Gastroesophageal sphincter (tissue), 4 donors: ENCODE data around the gene GBE1. TPM values are rescaled to one million over a fixed set of nuclear protein-coding genes. Genes with fewer than 3 reads are reported as not detected.

ENCODE experiments used
- ATAC-seq: fragments of 150-250 bp; one replicate; pipeline ENCODE4 v1.9.1; 2016; ENCODE audit warnings: mild to moderate bottlenecking, moderate library complexity
- H3K27ac ChIP-seq, 4 donors: fragments of 200-600 bp; sonication (generic) in 3 of 4; 1 replicate in 3 of 4; 2 replicates in 1 of 4; pipeline ENCODE4 v1.5.1; 2016 to 2019
- H3K27me3 ChIP-seq: fragments of 200-600 bp; sonication (generic); one replicate; pipeline ENCODE4 v1.5.1; 2019
- H3K36me3 ChIP-seq, 2 donors: fragments of 200-600 bp; sonication (generic); one replicate each; pipeline ENCODE4 v1.5.1; 2019; ENCODE audit warnings: control low read depth in 1 of 2
- H3K4me1 ChIP-seq, 3 donors: fragments of 200-600 bp; sonication (generic); 1 replicate in 2 of 3; 2 replicates in 1 of 3; pipeline ENCODE4 v1.5.1; 2016 to 2019; ENCODE audit warnings: control low read depth in 2 of 3
- H3K4me3 ChIP-seq, 2 donors: fragments of 200-600 bp; sonication (generic); one replicate each; pipeline ENCODE4 v1.5.1; 2019; ENCODE audit warnings: mild to moderate bottlenecking in 1 of 2, moderate library complexity in 1 of 2
- H3K9me3 ChIP-seq, 3 donors: fragments of 200-600 bp; sonication (generic); one replicate each; pipeline ENCODE4 v1.5.1; 2017 to 2019; ENCODE audit warnings: control low read depth in 2 of 3
- EP300 ChIP-seq: sonication (generic); formaldehyde crosslinking; IDR thresholded peaks from one replicate; pipeline ENCODE4 v1.6.1; 2017; ENCODE audit warnings: antibody characterized with exemption, mild to moderate bottlenecking
- POLR2A ChIP-seq, 2 donors: fragments of 450-650 bp; IDR thresholded peaks; one replicate each; pipeline ENCODE4 v1.6.1; 2017; ENCODE audit warnings: antibody characterized with exemption in 2 of 2, mild to moderate bottlenecking in 2 of 2, moderate library complexity in 1 of 2
- POLR2AphosphoS5 ChIP-seq: sonication (generic); formaldehyde crosslinking; IDR thresholded peaks from one replicate; pipeline ENCODE4 v1.6.1; 2017; ENCODE audit warnings: antibody characterized with exemption
- WGBS, 2 donors: methylation state at CpG; one replicate each; pipeline ENCODE4 v1.1.5; 2018; ENCODE audit warnings: low coverage in 1 of 2; 5-methylcytosine and 5-hydroxymethylcytosine counted together
- total RNA-seq, 4 donors: library from RNA; depleted of rRNA; stranded (reverse); fragments of >200 nt; gene quantifications; one replicate each; pipeline ENCODE4 v1.1.0, GENCODE V29; 2016
- TF ChIP-seq, protein P1 (sequence below), 4 experiments: fragments of 200-600 bp in 2 of 4; fragments of 450-650 bp in 2 of 4; sonication (generic) in 1 of 4; IDR thresholded peaks; one replicate each; pipeline ENCODE4 v1.5.1; 2017 to 2019; ENCODE audit warnings: antibody characterized with exemption in 4 of 4, mild to moderate bottlenecking in 2 of 4, moderate library complexity in 2 of 4

Gene GBE1
- total RNA-seq, 4 donors from 2014 or later: 23.3 to 59.4 (median 27.2) TPM

DNA sequence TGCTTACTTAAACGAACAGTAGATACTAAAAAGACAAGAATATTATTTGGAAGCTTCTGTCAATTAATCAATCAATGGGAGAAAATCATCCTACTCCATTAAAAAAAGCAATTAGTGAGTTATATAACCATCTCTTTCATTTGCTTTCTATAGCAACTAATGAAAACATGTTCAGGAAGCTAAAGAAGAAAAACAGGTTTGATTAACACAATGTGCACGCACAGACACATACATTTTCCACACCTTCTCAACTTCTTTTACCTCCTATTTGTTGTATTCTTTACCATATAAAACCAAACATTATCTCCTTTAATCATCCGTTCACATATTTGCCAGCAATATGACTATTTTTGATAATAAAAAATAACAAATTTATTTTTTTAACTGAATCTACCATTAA lies 111.3 kb downstream of the GBE1 start:
- Histone ChIP-seq H3K9me3 (no peaks in the 10 kb centered on the region), H3K36me3 (no peaks in the 10 kb centered on the region), H3K4me3 (no peak overlapping the region), H3K27me3 (no peaks in the 10 kb centered on the region), H3K4me1 (peaks cover 0 to 11% (median 0%) of the 10 kb centered on the region in 3 donors), H3K27ac (no peak overlapping the region)
- TF ChIP-seq POLR2A (IDR thresholded peaks at IDR 0.05) (no peak), POLR2AphosphoS5 (no peak), EP300 (no peak)
- TF ChIP-seq, protein P1, sequence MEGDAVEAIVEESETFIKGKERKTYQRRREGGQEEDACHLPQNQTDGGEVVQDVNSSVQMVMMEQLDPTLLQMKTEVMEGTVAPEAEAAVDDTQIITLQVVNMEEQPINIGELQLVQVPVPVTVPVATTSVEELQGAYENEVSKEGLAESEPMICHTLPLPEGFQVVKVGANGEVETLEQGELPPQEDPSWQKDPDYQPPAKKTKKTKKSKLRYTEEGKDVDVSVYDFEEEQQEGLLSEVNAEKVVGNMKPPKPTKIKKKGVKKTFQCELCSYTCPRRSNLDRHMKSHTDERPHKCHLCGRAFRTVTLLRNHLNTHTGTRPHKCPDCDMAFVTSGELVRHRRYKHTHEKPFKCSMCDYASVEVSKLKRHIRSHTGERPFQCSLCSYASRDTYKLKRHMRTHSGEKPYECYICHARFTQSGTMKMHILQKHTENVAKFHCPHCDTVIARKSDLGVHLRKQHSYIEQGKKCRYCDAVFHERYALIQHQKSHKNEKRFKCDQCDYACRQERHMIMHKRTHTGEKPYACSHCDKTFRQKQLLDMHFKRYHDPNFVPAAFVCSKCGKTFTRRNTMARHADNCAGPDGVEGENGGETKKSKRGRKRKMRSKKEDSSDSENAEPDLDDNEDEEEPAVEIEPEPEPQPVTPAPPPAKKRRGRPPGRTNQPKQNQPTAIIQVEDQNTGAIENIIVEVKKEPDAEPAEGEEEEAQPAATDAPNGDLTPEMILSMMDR (IDR thresholded peaks at IDR 0.05): no peak
- no peak for ATAC-seq
- WGBS, 2 donors: 95 to 96% methylated on average over 3 of the region's 3 CpGs

DNA sequence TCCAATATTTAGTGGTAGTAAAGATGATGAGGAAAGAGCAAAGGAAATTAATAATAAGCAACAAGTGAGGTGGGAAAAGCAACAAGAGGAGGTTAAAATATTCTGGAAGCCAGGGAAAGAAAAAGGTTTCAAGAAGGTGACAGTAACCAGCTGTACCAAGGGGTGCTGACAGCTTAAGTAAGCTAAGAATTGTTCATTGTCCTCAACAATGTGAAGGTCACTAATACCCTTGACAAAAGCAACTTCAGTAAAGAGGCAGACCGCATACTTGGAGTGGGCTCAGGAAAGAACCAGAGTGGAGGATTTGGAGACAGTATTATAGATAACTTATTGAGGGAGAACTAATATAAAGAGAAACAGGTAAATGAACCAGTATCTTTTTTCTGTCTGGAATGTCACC lies 116.2 kb downstream of the GBE1 start:
- TF ChIP-seq POLR2A (IDR thresholded peaks at IDR 0.05) (no peak), EP300 (no peak)
- TF ChIP-seq, protein P1 (IDR thresholded peaks at IDR 0.05): no peak
- Histone ChIP-seq H3K4me1 (no peaks in the 10 kb centered on the region), H3K36me3 (peaks cover 0 to 9% of the 10 kb centered on the region in 2 donors), H3K27me3 (no peaks in the 10 kb centered on the region), H3K27ac (no peak overlapping the region), H3K9me3 (no peaks in the 10 kb centered on the region), H3K4me3 (no peak overlapping the region)
- ATAC-seq: no peak
- 68 to 71% methylated on average over 1 of the region's 1 CpG for WGBS, 2 donors

DNA sequence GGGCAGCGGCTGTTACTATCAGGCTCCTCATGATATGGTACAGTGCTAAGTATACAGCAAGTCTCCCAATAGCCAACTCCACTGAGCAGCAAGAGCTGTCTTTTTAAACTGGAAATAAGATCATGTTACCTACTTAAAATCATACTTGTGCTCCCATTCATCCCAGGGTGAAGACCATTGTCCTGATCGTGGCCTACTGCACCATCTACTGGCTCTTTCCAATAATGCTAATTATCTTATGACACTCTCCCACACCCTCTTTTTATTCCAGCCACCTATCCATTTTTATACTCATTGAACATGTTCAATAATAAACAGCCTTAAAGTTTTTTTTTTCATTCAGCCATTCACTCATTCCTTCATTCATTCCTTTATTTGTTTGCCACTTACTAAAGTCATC lies 117.7 kb downstream of the GBE1 start:
- TF ChIP-seq, protein P1 (IDR thresholded peaks at IDR 0.05): peak in 1 of 4 experiments; percentile 32
- no peak for TF ChIP-seq EP300
- no peak for TF ChIP-seq POLR2AphosphoS5
- no peaks in the 10 kb centered on the region for H3K9me3 ChIP-seq
- no peaks in the 10 kb centered on the region for H3K27me3 ChIP-seq
- no peak overlapping the region for H3K27ac ChIP-seq
- 70 to 72% methylated on average over 2 of the region's 2 CpGs for WGBS, 2 donors
- H3K4me1 ChIP-seq: no peaks in the 10 kb centered on the region
- peaks cover 0 to 17% of the 10 kb centered on the region in 2 donors for H3K36me3 ChIP-seq
- no peak for ATAC-seq
- H3K4me3 ChIP-seq: no peak overlapping the region

DNA sequence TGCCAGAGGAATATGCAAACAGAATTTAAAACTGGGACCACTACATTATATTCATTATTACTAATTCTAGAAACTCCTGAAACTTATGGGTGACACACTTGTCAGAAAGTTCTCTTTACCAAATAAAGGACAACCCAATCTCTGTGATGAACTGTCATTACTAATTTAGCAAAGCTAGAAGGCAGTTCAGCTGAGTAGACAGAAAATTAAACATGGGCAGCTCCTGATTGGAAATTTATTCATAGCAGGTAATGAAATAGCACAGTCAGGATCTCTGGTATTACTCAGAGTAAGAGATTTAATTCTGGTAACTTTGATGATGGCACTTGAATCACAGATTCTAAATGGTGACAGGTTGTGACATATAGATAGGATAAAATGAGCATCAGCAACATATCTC lies 123.0 kb downstream of the GBE1 start:
- Histone ChIP-seq H3K27me3 (no peaks in the 10 kb centered on the region), H3K4me1 (no peaks in the 10 kb centered on the region), H3K9me3 (no peaks in the 10 kb centered on the region), H3K27ac (no peak overlapping the region), H3K4me3 (no peak overlapping the region), H3K36me3 (peaks cover 0 to 15% of the 10 kb centered on the region in 2 donors)
- no peak for TF ChIP-seq POLR2AphosphoS5
- TF ChIP-seq, protein P1 (IDR thresholded peaks at IDR 0.05): no peak
- TF ChIP-seq POLR2A (IDR thresholded peaks at IDR 0.05): no peak
- TF ChIP-seq EP300: no peak
- ATAC-seq: no peak

DNA sequence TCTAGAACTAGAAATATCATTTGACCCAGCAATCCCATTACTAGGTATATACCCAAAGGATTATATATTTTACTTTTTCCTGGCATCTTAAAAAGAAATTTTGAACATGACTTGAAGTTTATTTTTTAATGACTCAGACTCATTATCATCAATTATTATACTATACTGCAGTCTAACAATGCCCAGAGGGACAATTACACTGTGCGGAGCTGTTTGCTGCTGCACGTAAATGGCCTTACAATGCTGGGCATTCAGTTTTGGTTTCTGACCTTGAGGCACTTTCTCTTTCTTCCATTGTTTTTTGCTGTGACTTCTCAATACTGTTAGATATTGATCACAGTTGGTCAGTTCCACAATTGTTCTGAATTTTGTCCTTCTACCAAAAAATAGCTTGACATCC lies 128.8 kb downstream of the GBE1 start:
- Histone ChIP-seq H3K27ac (no peak overlapping the region), H3K27me3 (no peaks in the 10 kb centered on the region), H3K9me3 (no peaks in the 10 kb centered on the region), H3K36me3 (peaks cover 0 to 14% of the 10 kb centered on the region in 2 donors), H3K4me3 (no peak overlapping the region), H3K4me1 (no peaks in the 10 kb centered on the region)
- ATAC-seq: no peak
- TF ChIP-seq EP300 (no peak), POLR2A (IDR thresholded peaks at IDR 0.05) (no peak), POLR2AphosphoS5 (no peak)
- TF ChIP-seq, protein P1 (IDR thresholded peaks at IDR 0.05): no peak
- 89 to 100% methylated on average over 2 of the region's 2 CpGs for WGBS, 2 donors
